ENCODE measurements around the gene LTO1. TPM values are rescaled to one million over a fixed set of nuclear protein-coding genes. Genes with fewer than 3 reads are reported as not detected.

LTO1 gene
- total RNA-seq, 1 experiment from 2014 or later: 22.3 TPM

DNA sequence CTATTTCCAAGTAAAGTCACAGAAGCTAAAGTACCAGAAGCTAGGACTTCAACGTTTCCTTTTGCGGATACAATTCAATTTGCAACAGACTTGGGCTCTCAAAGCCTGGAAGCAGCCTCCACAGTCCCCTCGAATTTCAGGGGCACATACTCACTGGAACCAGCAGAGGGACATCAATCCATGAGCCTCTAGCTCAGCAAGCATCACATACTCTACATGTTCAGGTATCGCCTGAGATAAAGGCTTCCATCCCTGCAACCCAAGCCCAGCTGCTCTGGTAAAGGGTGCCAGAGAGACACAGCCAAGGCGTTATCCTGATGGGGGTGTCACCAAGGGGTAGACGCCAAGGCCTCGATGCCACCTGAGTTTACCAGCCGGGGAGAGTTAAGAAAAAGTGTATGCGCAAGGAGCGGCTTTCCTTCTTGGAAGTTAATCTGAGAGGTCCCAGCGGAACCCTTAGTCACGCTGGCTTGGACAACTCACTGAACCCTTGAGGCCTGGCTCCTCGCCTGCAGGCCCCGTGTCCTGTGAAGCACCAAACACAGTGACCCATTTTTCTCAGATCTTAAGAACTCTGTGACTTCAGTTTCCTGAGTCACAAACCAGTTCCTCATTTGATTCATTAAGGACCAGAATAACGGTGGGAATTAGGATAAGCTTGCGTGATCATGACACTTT is 13.0 kb downstream of the LTO1 start:
- no peak for DNase-seq
- H3K36me3 ChIP-seq: no peaks in the 10 kb centered on the region

GRCh38 chr11:69661413-69661715 is 13.8 kb downstream of the LTO1 start:
- no peak overlapping the region for H3K27ac ChIP-seq
- DNase-seq: no peak
- peaks cover 16% of the 10 kb centered on the region for H3K4me1 ChIP-seq
- H3K9me3 ChIP-seq (replicated peaks): no peaks in the 10 kb centered on the region
- no peaks in the 10 kb centered on the region for H3K36me3 ChIP-seq
- H3K27me3 ChIP-seq: no peaks in the 10 kb centered on the region
- H3K4me3 ChIP-seq: no peak overlapping the region

More for the DNA sequence above, 13.0 kb downstream of the LTO1 start:
- Histone ChIP-seq H3K27me3 (no peaks in the 10 kb centered on the region), H3K4me1 (peaks cover 16% of the 10 kb centered on the region), H3K9me3 (replicated peaks) (no peaks in the 10 kb centered on the region), H3K4me3 (no peak overlapping the region), H3K27ac (no peak overlapping the region)

GRCh38 chr11:69660001-69660500 is 15.1 kb downstream of the LTO1 start:
- H3K36me3 ChIP-seq: no peaks in the 10 kb centered on the region
- no peaks in the 10 kb centered on the region for H3K9me3 ChIP-seq (replicated peaks)
- H3K27me3 ChIP-seq: no peaks in the 10 kb centered on the region
- no peak overlapping the region for H3K27ac ChIP-seq
- no peak for DNase-seq
- no peak overlapping the region for H3K4me3 ChIP-seq
- H3K4me1 ChIP-seq: peaks cover 16% of the 10 kb centered on the region

- H3K4me3 ChIP-seq: no peak overlapping the region
- no peaks in the 10 kb centered on the region for H3K27me3 ChIP-seq
- no peak overlapping the region for H3K27ac ChIP-seq
- no peaks in the 10 kb centered on the region for H3K36me3 ChIP-seq
- no peak for DNase-seq
- peaks cover 16% of the 10 kb centered on the region for H3K4me1 ChIP-seq
- no peaks in the 10 kb centered on the region for H3K9me3 ChIP-seq (replicated peaks)
Measured at GRCh38 chr11:69659591-69659990, 15.6 kb downstream of the LTO1 start.

GRCh38 chr11:69658626-69659450 is 16.3 kb downstream of the LTO1 start:
- H3K4me3 ChIP-seq: peak overlapping the region; percentile 8; the same call in 1 of the 2 replicates

DNA sequence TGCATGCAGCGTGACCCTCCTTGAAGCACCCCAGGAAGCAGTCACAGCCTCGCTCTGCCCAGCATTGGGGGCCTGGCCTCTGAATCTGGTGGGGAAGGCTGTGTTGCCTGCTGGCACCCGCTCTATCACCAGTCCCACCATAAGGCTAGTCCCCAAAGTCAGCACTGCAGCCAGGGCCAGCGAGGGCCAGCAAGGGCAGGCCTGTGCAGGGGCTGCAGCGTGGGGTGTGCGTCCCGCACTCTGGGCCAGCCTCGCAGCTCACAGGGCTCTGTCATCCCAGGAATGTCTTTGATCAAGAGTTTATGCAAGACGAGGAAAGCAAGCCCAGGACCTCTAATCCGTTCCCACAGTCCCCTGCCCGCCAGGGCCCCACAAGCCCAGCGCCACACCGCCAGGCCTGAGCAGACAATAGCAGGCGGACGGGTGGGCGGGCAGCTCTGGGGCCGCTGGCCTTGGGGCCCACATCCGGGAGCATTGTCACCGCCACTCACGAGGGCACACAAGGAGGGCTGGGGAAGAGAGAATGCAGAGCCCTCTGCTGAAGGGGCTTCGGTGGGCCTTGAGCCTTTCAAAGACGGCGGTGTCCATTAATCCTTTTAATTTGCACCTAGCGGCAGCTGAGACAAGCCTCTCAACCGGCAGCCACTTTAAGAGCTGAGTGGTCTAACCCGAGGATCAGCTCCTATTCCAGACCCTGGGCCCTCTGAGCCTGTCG is 17.1 kb downstream of the LTO1 start:
- peak; percentile 72 to 76 for DNase-seq
- no peaks in the 10 kb centered on the region for H3K27me3 ChIP-seq
- peak overlapping the region; percentile 64 for H3K27ac ChIP-seq
- peaks cover 16% of the 10 kb centered on the region for H3K4me1 ChIP-seq
- H3K9me3 ChIP-seq (replicated peaks): no peaks in the 10 kb centered on the region
- no peaks in the 10 kb centered on the region for H3K36me3 ChIP-seq
- H3K4me3 ChIP-seq: peak overlapping the region; percentile 8; the same call in 1 of the 2 replicates

More at GRCh38 chr11:69658626-69659450, 16.3 kb downstream of the LTO1 start:
- Histone ChIP-seq H3K36me3 (no peaks in the 10 kb centered on the region), H3K4me1 (peaks cover 16% of the 10 kb centered on the region), H3K27ac (peak overlapping the region; percentile 64), H3K27me3 (no peaks in the 10 kb centered on the region), H3K9me3 (replicated peaks) (no peaks in the 10 kb centered on the region)
- DNase-seq: peak; percentile 37 to 60

DNA sequence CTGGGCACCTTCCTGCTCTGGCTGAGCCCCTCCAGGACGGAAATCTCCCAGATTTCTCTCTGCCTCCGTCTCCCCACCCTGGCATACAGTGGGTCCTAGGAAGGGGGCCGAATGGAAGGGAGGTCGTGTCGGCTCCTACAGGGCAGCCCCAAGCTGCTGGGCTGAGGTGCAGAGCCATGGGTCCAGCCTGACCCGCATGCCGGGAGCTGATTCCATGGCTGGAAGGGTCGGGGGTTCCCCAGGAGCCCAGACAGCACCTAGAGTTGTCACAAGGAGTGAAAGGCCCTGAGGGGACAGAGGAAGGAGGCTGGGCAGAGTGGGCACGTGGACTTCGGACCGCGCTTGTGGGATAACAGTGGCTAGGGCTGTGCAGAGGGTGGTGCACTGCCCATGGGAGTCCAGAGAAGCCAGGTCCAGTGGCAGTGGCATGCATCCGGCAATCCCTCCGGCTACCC is 17.7 kb downstream of the LTO1 start:
- no peak for DNase-seq
- H3K36me3 ChIP-seq: peaks cover 4% of the 10 kb centered on the region; the same call in 1 of the 2 replicates
- H3K9me3 ChIP-seq (replicated peaks): no peaks in the 10 kb centered on the region
- no peak overlapping the region for H3K4me3 ChIP-seq
- H3K27ac ChIP-seq: peak overlapping the region; percentile 64; the same call in 1 of the 2 replicates
- H3K27me3 ChIP-seq: no peaks in the 10 kb centered on the region
- H3K4me1 ChIP-seq: peaks cover 16% of the 10 kb centered on the region

- H3K27ac ChIP-seq: no peak overlapping the region
- no peaks in the 10 kb centered on the region for H3K9me3 ChIP-seq (replicated peaks)
- no peak for DNase-seq
- H3K27me3 ChIP-seq: no peaks in the 10 kb centered on the region
- H3K4me3 ChIP-seq: no peak overlapping the region
- H3K4me1 ChIP-seq: peaks cover 16% of the 10 kb centered on the region
- peaks cover 11% of the 10 kb centered on the region; the same call in 1 of the 2 replicates for H3K36me3 ChIP-seq
Measured at GRCh38 chr11:69656536-69657455, 18.4 kb downstream of the LTO1 start.

- Histone ChIP-seq H3K4me3 (no peak overlapping the region), H3K4me1 (peaks cover 16% of the 10 kb centered on the region), H3K27me3 (no peaks in the 10 kb centered on the region), H3K27ac (no peak overlapping the region), H3K36me3 (peaks cover 17% of the 10 kb centered on the region; the same call in 1 of the 2 replicates), H3K9me3 (replicated peaks) (no peaks in the 10 kb centered on the region)
- no peak for DNase-seq
Measured at GRCh38 chr11:69655479-69656428, 19.4 kb downstream of the LTO1 start.

DNA sequence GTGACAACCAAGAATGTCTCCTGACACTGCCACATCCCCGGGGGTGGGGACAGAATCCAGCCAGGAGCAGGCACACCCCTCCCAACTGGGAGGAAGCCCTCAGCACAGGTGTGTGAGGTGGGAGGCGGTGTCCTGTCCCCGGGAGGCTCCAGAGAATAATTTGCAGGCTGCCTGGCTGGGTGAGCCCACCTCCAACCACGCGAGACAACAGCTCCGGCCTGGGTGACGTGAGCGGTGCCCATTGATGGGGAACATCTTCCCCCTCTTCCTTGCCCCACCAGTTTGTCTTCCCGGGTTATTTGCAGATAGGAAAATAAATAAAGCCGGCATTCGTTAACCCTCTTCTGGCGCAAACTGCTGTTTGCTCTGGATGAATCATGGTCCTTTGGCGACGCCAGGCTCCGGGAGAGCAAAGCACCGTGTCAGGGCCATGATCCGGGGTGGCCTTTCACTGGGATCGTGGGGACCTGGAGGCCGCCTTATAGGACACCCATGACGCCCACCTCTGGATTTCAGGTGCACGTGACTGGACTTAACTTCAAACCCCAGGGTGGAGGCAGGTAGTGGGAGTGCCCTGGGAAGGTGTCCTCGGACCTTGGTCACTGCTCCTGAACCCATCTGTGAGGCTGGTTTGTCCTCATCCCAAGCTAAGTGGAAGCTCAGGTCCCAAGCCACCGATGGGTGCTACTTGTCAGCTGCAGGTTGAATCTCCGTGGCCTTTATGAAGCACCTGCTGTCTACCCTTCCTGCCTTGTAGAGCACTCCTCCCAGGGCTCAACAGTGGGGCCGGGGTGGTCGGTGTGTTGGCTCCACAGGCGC is 20.3 kb downstream of the LTO1 start:
- no peak for DNase-seq

GRCh38 chr11:69654001-69654659 is 21.0 kb downstream of the LTO1 start:
- Histone ChIP-seq H3K4me1 (peaks cover 16% of the 10 kb centered on the region), H3K27ac (no peak overlapping the region), H3K36me3 (peaks cover 31% of the 10 kb centered on the region), H3K27me3 (no peaks in the 10 kb centered on the region), H3K9me3 (replicated peaks) (no peaks in the 10 kb centered on the region), H3K4me3 (no peak overlapping the region)
- no peak for DNase-seq

More for the DNA sequence above, 20.3 kb downstream of the LTO1 start:
- Histone ChIP-seq H3K4me3 (no peak overlapping the region), H3K27me3 (no peaks in the 10 kb centered on the region), H3K9me3 (replicated peaks) (no peaks in the 10 kb centered on the region), H3K27ac (no peak overlapping the region), H3K4me1 (peaks cover 16% of the 10 kb centered on the region), H3K36me3 (peaks cover 24% of the 10 kb centered on the region)

DNA sequence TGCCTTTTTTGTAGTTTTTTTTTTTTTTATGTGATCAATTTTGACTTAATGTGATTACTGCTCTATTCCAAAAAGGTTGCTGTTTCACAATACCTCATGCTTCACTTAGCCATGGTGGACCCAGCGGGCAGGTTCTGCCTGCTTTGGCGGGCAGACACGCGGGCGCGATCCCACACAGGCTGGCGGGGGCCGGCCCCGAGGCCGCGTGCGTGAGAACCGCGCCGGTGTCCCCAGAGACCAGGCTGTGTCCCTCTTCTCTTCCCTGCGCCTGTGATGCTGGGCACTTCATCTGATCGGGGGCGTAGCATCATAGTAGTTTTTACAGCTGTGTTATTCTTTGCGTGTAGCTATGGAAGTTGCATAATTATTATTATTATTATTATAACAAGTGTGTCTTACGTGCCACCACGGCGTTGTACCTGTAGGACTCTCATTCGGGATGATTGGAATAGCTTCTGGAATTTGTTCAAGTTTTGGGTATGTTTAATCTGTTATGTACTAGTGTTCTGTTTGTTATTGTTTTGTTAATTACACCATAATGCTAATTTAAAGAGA is 21.7 kb downstream of the LTO1 start:
- Histone ChIP-seq H3K36me3 (peaks cover 38% of the 10 kb centered on the region), H3K4me3 (no peak overlapping the region), H3K9me3 (replicated peaks) (no peaks in the 10 kb centered on the region), H3K4me1 (peaks cover 10% of the 10 kb centered on the region), H3K27me3 (no peaks in the 10 kb centered on the region), H3K27ac (no peak overlapping the region)
- DNase-seq: no peak

All from SJCRH30 (cell line).